Esophagus (tissue), 2 donors: ENCODE data around the gene KIDINS220. TPM values are rescaled to one million over a fixed set of nuclear protein-coding genes. Genes with fewer than 3 reads are reported as not detected.

Experiments
- H3K27ac ChIP-seq, 2 donors: one replicate each; pipeline ENCODE4 v1.5.1; 2013; ENCODE audit warnings: low read depth in 2 of 2, mild to moderate bottlenecking in 2 of 2, inconsistent platforms in 1 of 2, low read length in 1 of 2, moderate library complexity in 1 of 2
- H3K27me3 ChIP-seq, 2 donors: one replicate each; pipeline ENCODE4 v1.6.1; 2013; ENCODE audit warnings: low read length in 2 of 2, control low read depth in 1 of 2, mild to moderate bottlenecking in 1 of 2; ENCODE audit not compliant: insufficient read depth in 2 of 2, control insufficient read depth in 1 of 2
- H3K36me3 ChIP-seq, 2 donors: one replicate each; pipeline ENCODE4 v1.6.1; 2013; ENCODE audit warnings: low read length in 1 of 2; ENCODE audit not compliant: control insufficient read depth in 2 of 2, insufficient read depth in 2 of 2
- H3K4me1 ChIP-seq, 2 donors: one replicate each; pipeline ENCODE4 v1.6.1; 2013; ENCODE audit warnings: low read length in 1 of 2; ENCODE audit not compliant: control insufficient read depth in 2 of 2, insufficient read depth in 2 of 2
- H3K4me3 ChIP-seq, 2 donors: one replicate each; pipeline ENCODE4 v1.5.1; 2013; ENCODE audit warnings: low read length in 2 of 2, mild to moderate bottlenecking in 2 of 2, low read depth in 1 of 2, moderate library complexity in 1 of 2
- H3K9me3 ChIP-seq, 2 donors: one replicate each; pipeline ENCODE4 v1.6.1; 2013; ENCODE audit warnings: mild to moderate bottlenecking in 2 of 2, low read depth in 1 of 2, low read length in 1 of 2, moderate library complexity in 1 of 2; ENCODE audit not compliant: control insufficient read depth in 2 of 2, insufficient read depth in 1 of 2
- WGBS, 2 donors: extraction: QIAGEN DNeasy Blood & Tissue Kit; methylation state at CpG; one replicate each; pipeline ENCODE4 v1.1.7; 2013; 5-methylcytosine and 5-hydroxymethylcytosine counted together
- polyA plus RNA-seq, 2 donors: library from polyadenylated mRNA; stranded (reverse); fragments of 200-250 nt; gene quantifications; one replicate each; pipeline ENCODE4 v1.2.3, GENCODE V29; 2013
- donor health status: healthy with polysubstance abuse.
- donor health status: Bipolar disorder and iron deficiency.

KIDINS220 gene
- polyA plus RNA-seq, 2 donors: 10.4 to 10.7 TPM

DNA sequence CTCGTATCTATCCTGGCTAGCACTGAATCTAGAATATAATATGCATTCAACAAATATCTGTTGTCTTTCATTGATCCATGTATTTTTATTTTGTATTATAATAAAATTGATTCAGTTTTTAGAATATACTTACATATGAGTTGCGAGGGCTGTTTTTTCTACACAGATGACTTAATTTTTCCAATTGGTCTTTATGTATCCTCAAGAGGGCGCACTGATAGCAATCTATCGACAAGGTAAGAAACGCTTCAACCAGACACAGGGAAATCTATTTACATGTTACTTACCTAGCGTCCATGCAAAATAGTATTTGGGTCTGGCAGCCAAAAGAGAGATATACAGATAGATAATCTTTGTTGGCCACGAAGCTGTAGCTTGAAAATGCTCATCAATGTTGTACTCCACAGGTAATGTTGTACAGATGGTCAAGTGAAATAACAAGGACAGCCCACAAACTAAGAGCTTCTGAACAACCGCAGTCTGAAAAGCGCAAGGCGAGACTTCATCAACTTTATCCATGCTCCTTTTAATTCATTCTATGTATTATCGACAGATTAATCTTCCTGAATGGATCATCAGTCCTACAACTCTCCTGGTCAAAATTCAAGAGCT is 35.5 kb upstream of the KIDINS220 start:
- no peaks in the 10 kb centered on the region for H3K4me1 ChIP-seq
- H3K4me3 ChIP-seq: no peak overlapping the region
- no peaks in the 10 kb centered on the region for H3K9me3 ChIP-seq
- no peak overlapping the region for H3K27ac ChIP-seq
- no peaks in the 10 kb centered on the region for H3K27me3 ChIP-seq
- peaks cover 7% of the 10 kb centered on the region in 2 donors for H3K36me3 ChIP-seq
- WGBS, 2 donors: 50 to 53% methylated on average over 11 of the region's 11 CpGs

DNA sequence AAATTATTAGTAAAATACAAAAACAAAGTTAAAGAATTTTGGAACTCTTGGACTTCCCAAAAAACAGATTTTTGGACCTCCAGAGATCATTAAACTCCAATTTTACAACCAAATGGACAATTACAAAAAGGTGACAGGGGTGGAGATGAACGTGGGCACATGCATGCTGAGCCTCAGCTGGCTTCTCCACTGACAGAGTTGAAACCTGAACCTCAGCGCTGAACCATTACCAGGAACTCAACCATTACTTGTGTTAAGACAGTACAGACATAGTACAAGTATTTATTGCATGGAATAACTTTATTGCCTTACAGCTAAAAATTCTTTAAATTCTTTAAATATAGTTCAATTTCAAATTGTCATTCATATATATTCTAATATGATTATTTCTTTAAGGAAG is 33.0 kb upstream of the KIDINS220 start:
- H3K4me3 ChIP-seq: no peak overlapping the region
- H3K9me3 ChIP-seq: no peaks in the 10 kb centered on the region
- peaks cover 0 to 7% of the 10 kb centered on the region in 2 donors for H3K36me3 ChIP-seq
- WGBS, 2 donors: 77 to 80% methylated on average over 2 of the region's 2 CpGs
- no peak overlapping the region for H3K27ac ChIP-seq
- H3K4me1 ChIP-seq: no peaks in the 10 kb centered on the region
- H3K27me3 ChIP-seq: no peaks in the 10 kb centered on the region

DNA sequence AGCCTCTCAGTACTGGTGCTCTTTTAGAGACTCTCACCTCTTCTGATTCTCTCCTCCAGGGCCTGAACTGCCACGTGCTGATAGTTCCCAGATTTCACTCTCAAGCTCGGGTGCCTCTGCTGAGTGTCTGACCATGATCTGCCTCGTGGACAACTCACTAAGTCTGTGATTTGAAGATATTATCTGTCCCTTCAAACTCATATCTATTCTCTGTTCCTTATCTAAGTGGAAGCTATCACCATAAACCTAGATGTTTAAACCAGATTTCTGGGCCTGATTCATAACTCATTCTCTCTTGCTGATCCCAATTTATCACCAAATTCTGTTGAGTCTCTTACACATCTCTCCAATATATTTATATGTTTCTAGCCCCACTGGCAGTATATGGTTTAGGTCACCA is 29.9 kb upstream of the KIDINS220 start:
- peaks cover 0 to 2% of the 10 kb centered on the region in 2 donors for H3K36me3 ChIP-seq
- WGBS, 2 donors: 83 to 84% methylated on average over 3 of the region's 3 CpGs
- H3K4me1 ChIP-seq: no peaks in the 10 kb centered on the region
- no peaks in the 10 kb centered on the region for H3K27me3 ChIP-seq
- H3K27ac ChIP-seq: no peak overlapping the region
- H3K4me3 ChIP-seq: no peak overlapping the region
- H3K9me3 ChIP-seq: no peaks in the 10 kb centered on the region

DNA sequence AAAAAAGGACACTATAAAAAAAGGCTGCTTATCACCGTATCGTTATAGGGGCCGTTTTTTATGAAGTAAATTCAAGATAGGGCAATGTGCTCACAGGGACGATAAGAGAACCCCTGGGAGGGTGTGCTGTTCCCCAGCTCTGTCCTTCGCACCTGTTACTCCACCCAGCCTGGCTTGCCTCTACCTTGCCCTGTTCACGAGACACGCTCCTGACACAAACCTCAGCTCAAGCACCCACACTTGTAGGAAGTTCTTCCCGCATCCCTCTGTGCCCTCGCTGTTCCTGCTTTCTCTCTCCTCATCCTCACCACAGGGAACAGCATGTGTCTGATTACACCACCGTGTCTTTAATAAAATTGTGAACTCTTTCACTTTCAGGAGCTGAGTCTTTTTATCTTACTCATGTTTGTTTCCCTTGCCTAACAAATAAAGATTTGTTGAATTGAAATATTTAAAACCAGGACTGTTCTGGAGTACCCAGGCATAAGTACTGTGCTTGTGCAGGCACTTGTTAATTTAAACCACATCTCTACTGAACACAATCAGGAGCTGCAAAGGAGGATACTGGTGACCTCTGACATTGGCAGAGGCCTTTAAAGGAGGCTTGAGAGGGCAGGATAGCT is 26.0 kb upstream of the KIDINS220 start:
- H3K4me3 ChIP-seq: no peak overlapping the region
- no peaks in the 10 kb centered on the region for H3K9me3 ChIP-seq
- no peaks in the 10 kb centered on the region for H3K27me3 ChIP-seq
- H3K27ac ChIP-seq: no peak overlapping the region
- H3K4me1 ChIP-seq: no peaks in the 10 kb centered on the region
- WGBS, 2 donors: 81 to 90% methylated on average over 10 of the region's 10 CpGs
- H3K36me3 ChIP-seq: no peaks in the 10 kb centered on the region

DNA sequence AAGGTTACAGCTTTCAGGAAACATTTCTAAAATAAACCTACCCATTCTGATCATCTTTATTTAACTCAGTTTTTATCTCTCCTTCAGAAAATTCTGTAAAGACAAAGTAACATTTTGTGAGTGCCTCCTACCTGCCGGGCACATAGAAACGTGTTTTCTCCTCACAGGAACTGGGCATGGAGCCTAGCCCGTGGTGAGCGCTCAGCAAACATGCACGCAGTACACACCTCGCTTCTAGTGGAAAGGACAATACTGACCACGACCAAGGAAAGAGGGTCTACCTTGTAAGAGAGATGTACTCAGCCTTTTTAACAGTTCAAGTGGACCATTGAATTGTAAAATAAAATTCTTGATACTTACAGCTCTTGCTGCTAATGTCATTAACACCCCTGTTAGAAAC is 24.8 kb upstream of the KIDINS220 start:
- Histone ChIP-seq H3K4me1 (no peaks in the 10 kb centered on the region), H3K9me3 (no peaks in the 10 kb centered on the region), H3K36me3 (peaks cover 0 to under 1% of the 10 kb centered on the region in 2 donors), H3K27ac (no peak overlapping the region), H3K27me3 (no peaks in the 10 kb centered on the region), H3K4me3 (no peak overlapping the region)
- WGBS, 2 donors: 81 to 82% methylated on average over 7 of the region's 7 CpGs

DNA sequence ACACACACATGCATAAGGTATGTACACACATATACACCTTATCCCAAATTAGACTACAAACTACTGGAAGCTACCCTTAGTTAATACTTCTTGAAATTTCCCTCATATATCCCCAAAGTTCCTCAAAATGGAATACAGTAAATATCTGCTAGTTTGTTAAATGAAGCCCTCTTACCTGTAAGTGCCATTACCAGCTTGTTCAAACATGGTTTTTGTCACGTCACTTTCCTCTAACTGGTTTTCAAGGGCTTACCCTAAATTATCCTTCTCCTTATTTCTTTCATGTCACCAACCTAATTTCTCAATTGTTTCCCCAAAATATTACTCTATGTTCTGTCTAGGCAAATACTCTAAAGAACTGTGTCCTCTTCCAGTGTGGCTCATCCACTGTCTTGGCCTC is 24.4 kb upstream of the KIDINS220 start:
- Histone ChIP-seq H3K36me3 (peaks cover 0 to 2% of the 10 kb centered on the region in 2 donors), H3K9me3 (no peaks in the 10 kb centered on the region), H3K4me1 (no peaks in the 10 kb centered on the region), H3K27me3 (no peaks in the 10 kb centered on the region), H3K4me3 (no peak overlapping the region), H3K27ac (no peak overlapping the region)
- WGBS, 2 donors: 92 to 93% methylated on average over 1 of the region's 1 CpG

DNA sequence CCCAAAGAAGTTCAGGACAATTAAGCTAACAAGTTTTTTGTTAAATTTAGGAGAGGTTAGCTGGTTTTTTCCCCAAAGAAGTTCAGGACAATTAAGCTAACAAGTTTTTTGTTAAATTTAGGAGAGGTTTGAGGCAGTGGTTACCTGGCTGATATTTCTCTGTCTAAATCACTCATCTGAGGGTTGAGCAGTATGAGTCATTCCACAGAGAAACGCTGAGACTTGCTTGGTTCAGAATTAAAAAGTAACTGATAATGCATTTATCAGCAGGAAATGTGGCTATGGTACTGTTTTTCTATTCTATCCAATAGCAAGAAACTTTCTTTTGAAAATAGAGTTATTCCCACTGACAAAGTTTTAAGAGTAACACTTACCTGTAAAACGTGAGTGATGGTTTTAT is 22.8 kb upstream of the KIDINS220 start:
- no peaks in the 10 kb centered on the region for H3K27me3 ChIP-seq
- H3K27ac ChIP-seq: no peak overlapping the region
- H3K36me3 ChIP-seq: peaks cover 0 to 2% of the 10 kb centered on the region in 2 donors
- H3K4me3 ChIP-seq: no peak overlapping the region
- no peaks in the 10 kb centered on the region for H3K9me3 ChIP-seq
- no peaks in the 10 kb centered on the region for H3K4me1 ChIP-seq
- WGBS, 2 donors: 45 to 63% methylated on average over 2 of the region's 2 CpGs

DNA sequence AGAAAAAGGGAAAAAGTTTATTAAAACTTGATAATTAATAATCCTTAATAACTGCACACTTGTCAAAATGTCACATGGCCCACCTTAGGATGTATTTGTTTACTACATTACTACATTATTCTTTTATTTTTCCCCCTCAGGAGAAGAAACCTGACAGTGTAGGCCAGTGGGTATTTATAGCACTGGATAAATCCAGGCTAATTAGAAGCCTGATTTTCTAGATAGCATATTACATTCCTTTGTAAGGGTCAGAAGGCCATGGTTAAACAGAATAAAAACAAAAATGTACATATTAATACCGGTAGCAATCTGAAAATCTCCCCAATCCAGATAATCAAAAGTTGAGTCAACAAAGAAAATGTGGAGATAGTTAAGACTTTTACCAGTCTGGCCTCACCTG is 21.5 kb upstream of the KIDINS220 start:
- Histone ChIP-seq H3K36me3 (peaks cover 0 to 2% of the 10 kb centered on the region in 2 donors), H3K4me1 (no peaks in the 10 kb centered on the region), H3K27me3 (no peaks in the 10 kb centered on the region), H3K9me3 (no peaks in the 10 kb centered on the region), H3K27ac (no peak overlapping the region), H3K4me3 (no peak overlapping the region)
- 70% methylated on average over 1 of the region's 1 CpG for WGBS, 2 donors

DNA sequence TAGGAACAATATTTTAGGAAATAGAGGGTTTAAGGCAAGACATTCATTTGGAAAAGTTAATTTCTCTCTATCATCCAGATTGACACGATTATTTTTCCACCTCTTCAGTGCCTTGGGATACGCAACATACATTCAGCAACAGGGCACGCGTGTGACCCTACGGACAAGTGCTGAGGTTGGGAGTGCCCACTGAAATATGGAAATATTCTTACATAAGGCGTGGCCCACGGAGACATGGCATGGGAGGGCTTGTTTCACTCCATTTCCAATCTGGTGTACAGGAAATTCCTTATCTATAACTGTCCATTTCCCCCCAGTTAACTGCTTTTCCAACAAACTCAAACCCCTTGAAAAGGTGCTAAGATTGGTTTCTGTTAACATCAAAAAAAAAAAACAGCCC is 20.9 kb upstream of the KIDINS220 start:
- H3K9me3 ChIP-seq: no peaks in the 10 kb centered on the region
- H3K27me3 ChIP-seq: no peaks in the 10 kb centered on the region
- H3K4me3 ChIP-seq: no peak overlapping the region
- no peak overlapping the region for H3K27ac ChIP-seq
- WGBS, 2 donors: 91 to 93% methylated on average over 7 of the region's 7 CpGs
- H3K4me1 ChIP-seq: no peaks in the 10 kb centered on the region
- H3K36me3 ChIP-seq: peaks cover 0 to 2% of the 10 kb centered on the region in 2 donors

DNA sequence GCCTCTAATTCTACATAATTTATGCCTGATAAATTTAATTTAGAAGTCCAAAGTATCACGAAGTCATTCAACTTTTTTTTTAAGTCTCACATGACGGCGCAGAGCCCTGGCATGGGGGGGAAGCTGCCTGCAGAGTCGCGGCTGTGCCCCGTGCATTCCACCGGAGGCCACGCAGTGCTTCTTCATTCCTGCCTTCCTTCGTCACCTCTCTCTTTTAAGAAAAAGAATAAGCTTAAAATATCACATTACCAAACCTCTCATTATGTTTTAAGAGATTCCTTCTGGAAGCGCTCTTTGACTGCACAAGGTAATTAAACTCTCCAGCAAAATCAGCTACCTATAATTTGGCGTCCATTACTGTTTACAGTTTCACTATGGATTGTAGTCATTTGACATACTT is 20.3 kb upstream of the KIDINS220 start:
- WGBS, 2 donors: 93 to 97% methylated on average over 11 of the region's 11 CpGs
- no peaks in the 10 kb centered on the region for H3K27me3 ChIP-seq

More for the DNA sequence above, 20.3 kb upstream of the KIDINS220 start:
- no peaks in the 10 kb centered on the region for H3K9me3 ChIP-seq
- no peak overlapping the region for H3K27ac ChIP-seq
- H3K36me3 ChIP-seq: peaks cover 0 to 2% of the 10 kb centered on the region in 2 donors
- H3K4me3 ChIP-seq: no peak overlapping the region
- H3K4me1 ChIP-seq: no peaks in the 10 kb centered on the region
